Left lung (tissue), 10 donors: ENCODE measurements around the gene ELOF1. TPM values are rescaled to one million over a fixed set of nuclear protein-coding genes. Genes with fewer than 3 reads are reported as not detected.

ENCODE experiments used
- ATAC-seq: fragments of 200-7000 bp; cut with Tn5 transposase; one replicate; pipeline ENCODE4 v1.9.1; 2020; ENCODE audit warnings: moderate library complexity
- DNase-seq, 4 donors: peaks; one replicate each; pipeline ENCODE4 v3.0.0-alpha.2; 2013 to 2020
- H3K27ac ChIP-seq, 2 donors: fragments of 200-600 bp; sonication (generic) in 1 of 2; one replicate each; pipeline versions ENCODE4 v1.5.0 to v1.8.0; 2020 to 2021
- H3K27me3 ChIP-seq, 2 donors: fragments of 200-600 bp; sonication (generic) in 1 of 2; one replicate each; pipeline versions ENCODE4 v1.5.0 to v1.8.0; 2020 to 2021
- H3K36me3 ChIP-seq, 2 donors: fragments of 200-600 bp; sonication (generic) in 1 of 2; one replicate each; pipeline versions ENCODE4 v1.5.0 to v1.8.0; 2020 to 2021
- H3K4me1 ChIP-seq, 2 donors: fragments of 200-600 bp; one replicate each; pipeline ENCODE4 v1.8.0; 2021
- H3K4me3 ChIP-seq, 2 donors: fragments of 200-600 bp; sonication (generic) in 1 of 2; one replicate each; pipeline versions ENCODE4 v1.5.0 to v1.8.0; 2020 to 2021; ENCODE audit warnings: mild to moderate bottlenecking in 1 of 2
- H3K9me3 ChIP-seq, 2 donors: fragments of 200-600 bp; sonication (generic) in 1 of 2; one replicate each; pipeline versions ENCODE4 v1.5.0 to v1.8.0; 2020 to 2021
- intact Hi-C, 2 donors: fragments of 100-400 bp; cut with DNase I; formaldehyde crosslinking; loops; one replicate each; pipeline versions ENCODE4 v1.11.2 to v1.14.2; 2022
- polyA plus RNA-seq, 6 donors: library from polyadenylated mRNA; unstranded; fragments of 120-200 nt; gene quantifications; one replicate each; pipeline ENCODE4 v1.2.1, GENCODE V29; 2013; ENCODE audit not compliant: insufficient read length in 6 of 6
- total RNA-seq, 2 donors: library from RNA; stranded (reverse); fragmentation: NEBNext Ultra II Directional; extraction: Animal tissue kit (Norgen Biotek cat#: 25700); gene quantifications; one replicate each; pipeline ENCODE4 v1.2.1, GENCODE V29; 2021
- TF ChIP-seq, protein P1 (sequence below), 2 donors: fragments of 200-600 bp; sonication (generic) in 1 of 2; IDR thresholded peaks; one replicate each; pipeline versions ENCODE4 v1.5.0 to v1.8.0; 2021; ENCODE audit warnings: antibody characterized with exemption in 2 of 2
- donor health status: DM: no; HTN: yes; CAD: no.
- donor health status: DM: no; HTN: no; CAD: no.

The ELOF1 gene
- total and polyA plus RNA-seq, 8 donors: 38.0 to 53.4 (median 47.5) TPM

DNA sequence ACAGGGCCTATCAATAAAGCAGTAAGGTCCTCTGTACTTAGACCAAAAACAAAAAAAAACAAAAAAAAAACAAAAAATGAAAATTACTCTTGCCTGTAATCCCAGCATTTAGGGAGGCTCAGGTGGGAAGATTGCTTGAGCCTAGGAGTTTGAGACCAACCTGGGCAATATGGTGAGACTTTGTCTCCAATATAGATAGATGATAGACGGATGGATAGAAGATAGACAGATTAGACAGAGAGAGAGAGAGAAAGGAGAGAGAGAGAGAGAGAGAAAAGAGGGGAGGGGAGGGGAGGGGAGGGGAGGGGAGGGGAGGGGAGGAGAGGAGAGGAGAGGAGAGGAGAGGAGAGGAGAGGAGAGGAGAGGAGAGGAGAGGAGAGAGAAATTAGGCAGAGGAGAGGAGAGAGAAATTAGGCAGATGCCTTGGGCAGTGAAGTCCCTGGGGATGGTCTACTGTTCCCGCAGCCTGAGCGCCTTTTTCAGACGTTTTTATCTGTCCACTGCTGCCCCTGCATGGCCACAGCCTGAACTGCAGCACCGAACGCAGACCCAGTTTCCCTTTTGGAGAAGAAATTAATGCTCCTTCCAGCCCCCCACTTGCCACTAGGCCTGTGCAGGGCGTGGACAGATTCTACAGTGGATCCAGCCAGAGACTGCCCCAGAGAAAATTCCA lies 28.4 kb upstream of the ELOF1 start:
- TF ChIP-seq, protein P1, sequence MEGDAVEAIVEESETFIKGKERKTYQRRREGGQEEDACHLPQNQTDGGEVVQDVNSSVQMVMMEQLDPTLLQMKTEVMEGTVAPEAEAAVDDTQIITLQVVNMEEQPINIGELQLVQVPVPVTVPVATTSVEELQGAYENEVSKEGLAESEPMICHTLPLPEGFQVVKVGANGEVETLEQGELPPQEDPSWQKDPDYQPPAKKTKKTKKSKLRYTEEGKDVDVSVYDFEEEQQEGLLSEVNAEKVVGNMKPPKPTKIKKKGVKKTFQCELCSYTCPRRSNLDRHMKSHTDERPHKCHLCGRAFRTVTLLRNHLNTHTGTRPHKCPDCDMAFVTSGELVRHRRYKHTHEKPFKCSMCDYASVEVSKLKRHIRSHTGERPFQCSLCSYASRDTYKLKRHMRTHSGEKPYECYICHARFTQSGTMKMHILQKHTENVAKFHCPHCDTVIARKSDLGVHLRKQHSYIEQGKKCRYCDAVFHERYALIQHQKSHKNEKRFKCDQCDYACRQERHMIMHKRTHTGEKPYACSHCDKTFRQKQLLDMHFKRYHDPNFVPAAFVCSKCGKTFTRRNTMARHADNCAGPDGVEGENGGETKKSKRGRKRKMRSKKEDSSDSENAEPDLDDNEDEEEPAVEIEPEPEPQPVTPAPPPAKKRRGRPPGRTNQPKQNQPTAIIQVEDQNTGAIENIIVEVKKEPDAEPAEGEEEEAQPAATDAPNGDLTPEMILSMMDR (IDR thresholded peaks at IDR 0.05): peak; percentile 79 to 87
- Histone ChIP-seq H3K36me3 (no peaks in the 10 kb centered on the region), H3K27ac (no peak overlapping the region), H3K4me3 (no peak overlapping the region), H3K4me1 (peaks cover 0 to 25% of the 10 kb centered on the region in 2 donors), H3K9me3 (no peaks in the 10 kb centered on the region), H3K27me3 (no peaks in the 10 kb centered on the region)
- intact Hi-C loops: loop anchor here in 1 of 2 donors (10.0 kb wide), 1 partner anchor 293 kb away; the partner anchor contains the start of gene TSPAN16
- ATAC-seq (peak; percentile 98), DNase-seq (peak; percentile 44 to 89 (median 72))

DNA sequence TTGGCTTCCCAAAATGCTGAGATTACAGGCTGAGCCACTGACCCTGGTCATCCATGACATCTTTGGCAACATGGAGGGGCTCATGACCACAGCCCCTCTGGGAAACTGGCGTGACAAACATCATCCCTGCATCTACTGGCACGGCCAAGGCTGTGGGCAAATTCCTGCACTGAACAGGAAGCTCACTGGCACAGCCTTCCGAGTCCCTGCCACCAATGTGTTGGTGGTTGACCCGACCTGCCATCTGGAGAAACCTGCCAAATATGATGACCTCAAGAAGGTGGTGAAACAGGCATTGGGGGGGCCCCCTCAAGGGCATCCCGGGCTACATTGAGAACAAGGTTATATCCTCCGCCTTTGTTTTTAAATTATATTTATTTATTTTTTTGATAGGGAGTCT lies 27.3 kb upstream of the ELOF1 start:
- Histone ChIP-seq H3K4me1 (peaks cover 0 to 37% of the 10 kb centered on the region in 2 donors), H3K9me3 (no peaks in the 10 kb centered on the region), H3K36me3 (no peaks in the 10 kb centered on the region), H3K27me3 (no peaks in the 10 kb centered on the region), H3K27ac (no peak overlapping the region), H3K4me3 (no peak overlapping the region)
- intact Hi-C loops: loop anchor here in 1 of 2 donors (10.0 kb wide), 1 partner anchor 292 kb away; the partner anchor contains the start of gene TSPAN16
- DNase-seq (no peak), ATAC-seq (no peak)
- TF ChIP-seq, protein P1 (IDR thresholded peaks at IDR 0.05): no peak

DNA sequence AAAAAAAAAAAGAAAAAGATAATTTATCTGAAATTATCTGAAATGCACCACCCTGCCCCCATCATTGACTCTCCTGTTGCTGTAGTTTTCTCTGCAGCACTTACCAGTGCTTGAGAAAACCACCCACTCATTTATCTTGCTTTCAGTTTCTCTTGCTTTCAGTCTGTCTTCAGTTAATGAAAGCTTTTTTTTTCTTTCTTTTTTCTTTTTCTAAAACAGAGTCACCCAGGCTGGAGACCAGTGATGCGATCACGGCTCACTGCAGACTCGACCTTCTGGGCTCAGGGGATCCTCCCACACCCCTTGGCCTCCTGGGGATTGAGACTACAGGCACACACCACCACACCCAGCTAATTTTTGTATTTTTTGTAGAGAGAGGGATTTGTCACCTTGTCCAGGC lies 22.7 kb upstream of the ELOF1 start:
- TF ChIP-seq, protein P1 (IDR thresholded peaks at IDR 0.05): no peak
- H3K36me3 ChIP-seq: peaks cover 0 to under 1% of the 10 kb centered on the region in 2 donors
- peak overlapping the region; percentile 55 to 78 for H3K27ac ChIP-seq
- peak; percentile 59 for ATAC-seq
- no peaks in the 10 kb centered on the region for H3K9me3 ChIP-seq
- H3K4me1 ChIP-seq: peaks cover 0 to 77% of the 10 kb centered on the region in 2 donors
- intact Hi-C loops: loop anchor here in 1 of 2 donors (10.0 kb wide), 1 partner anchor 287 kb away; the partner anchor contains the start of gene TSPAN16
- no peak overlapping the region for H3K4me3 ChIP-seq
- no peak for DNase-seq
- peaks cover 0 to 16% of the 10 kb centered on the region in 2 donors for H3K27me3 ChIP-seq

DNA sequence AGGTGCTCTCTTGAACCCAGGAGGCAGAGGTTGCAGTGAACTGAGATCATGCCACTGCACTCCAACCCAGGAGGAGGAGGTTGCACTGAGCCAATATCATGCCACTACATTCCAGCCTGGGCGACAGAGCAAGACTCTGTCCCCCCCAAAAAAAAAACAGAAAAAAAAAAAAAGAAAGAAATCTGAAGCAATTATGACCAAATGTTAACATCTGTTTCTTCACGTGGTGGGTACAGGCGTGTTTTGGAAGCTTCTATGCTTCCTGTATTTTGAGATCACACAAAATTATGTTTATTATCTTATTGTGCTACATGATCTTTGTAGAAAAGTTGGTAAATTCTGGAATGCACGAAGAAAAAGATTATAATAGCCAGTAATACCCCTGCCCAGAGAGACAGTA lies 21.1 kb upstream of the ELOF1 start:
- TF ChIP-seq, protein P1 (IDR thresholded peaks at IDR 0.05): no peak

More for the DNA sequence above, 21.1 kb upstream of the ELOF1 start:
- H3K9me3 ChIP-seq: no peaks in the 10 kb centered on the region
- no peak overlapping the region for H3K4me3 ChIP-seq
- peaks cover 0 to 87% of the 10 kb centered on the region in 2 donors for H3K4me1 ChIP-seq
- no peak for DNase-seq
- ATAC-seq: no peak
- H3K27me3 ChIP-seq: peaks cover 0 to 16% of the 10 kb centered on the region in 2 donors
- intact Hi-C loops: loop anchor here in 1 of 2 donors (10.0 kb wide), 1 partner anchor 285 kb away; the partner anchor contains the start of gene TSPAN16
- H3K27ac ChIP-seq: peak overlapping the region in 1 of 2 donors; percentile 55
- peaks cover 0 to 15% of the 10 kb centered on the region in 2 donors for H3K36me3 ChIP-seq
